ENCODE results near the gene RNF168. TPM values are rescaled to one million over a fixed set of nuclear protein-coding genes. Genes with fewer than 3 reads are reported as not detected.

The RNF168 gene
- total RNA-seq, 1 experiment from 2014 or later: 66.1 TPM

- TF ChIP-seq HMGXB4 (CRISPR knock-in tag; IDR thresholded peaks at IDR 0.05) (peak; percentile 86), NFATC4 (CRISPR knock-in tag; IDR thresholded peaks at IDR 0.05) (no peak), SP1 (CRISPR knock-in tag; conservative IDR thresholded peaks at IDR 0.05) (peak; percentile 82), ARID4B (CRISPR knock-in tag; IDR thresholded peaks at IDR 0.05; ENCODE audit: borderline replicate concordance) (peak; percentile 66; the same call in 1 of the 2 replicates), GRHL2 (CRISPR knock-in tag; IDR thresholded peaks at IDR 0.05; ENCODE audit: insufficient replicate concordance, severe bottlenecking) (no peak), FOXK1 (CRISPR knock-in tag; IDR thresholded peaks at IDR 0.05) (peak; percentile 96), CREB1 (CRISPR knock-in tag; IDR thresholded peaks at IDR 0.05) (0 out of 2 replicates have a peak, but pooled peaks have one; percentile 25), ZNF121 (CRISPR knock-in tag; IDR thresholded peaks at IDR 0.05) (no peak), USF1 (CRISPR knock-in tag; IDR thresholded peaks at IDR 0.05) (no peak; the same call in 1 of the 2 replicates), ZNF423 (CRISPR knock-in tag; IDR thresholded peaks at IDR 0.05) (no peak), CREM (CRISPR knock-in tag; IDR thresholded peaks at IDR 0.05) (no peak; the same call in 1 of the 2 replicates)
- TF ChIP-seq, protein P1, sequence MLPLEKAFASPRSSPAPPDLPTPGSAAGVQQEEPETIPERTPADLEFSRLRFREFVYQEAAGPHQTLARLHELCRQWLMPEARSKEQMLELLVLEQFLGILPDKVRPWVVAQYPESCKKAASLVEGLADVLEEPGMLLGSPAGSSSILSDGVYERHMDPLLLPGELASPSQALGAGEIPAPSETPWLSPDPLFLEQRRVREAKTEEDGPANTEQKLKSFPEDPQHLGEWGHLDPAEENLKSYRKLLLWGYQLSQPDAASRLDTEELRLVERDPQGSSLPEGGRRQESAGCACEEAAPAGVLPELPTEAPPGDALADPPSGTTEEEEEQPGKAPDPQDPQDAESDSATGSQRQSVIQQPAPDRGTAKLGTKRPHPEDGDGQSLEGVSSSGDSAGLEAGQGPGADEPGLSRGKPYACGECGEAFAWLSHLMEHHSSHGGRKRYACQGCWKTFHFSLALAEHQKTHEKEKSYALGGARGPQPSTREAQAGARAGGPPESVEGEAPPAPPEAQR (CRISPR knock-in tag; IDR thresholded peaks at IDR 0.05): no peak
Measured at GRCh38 chr3:196432137-196432879, 71.3 kb downstream of the RNF168 start, which contains the start of gene UBXN7 (continued).

DNA sequence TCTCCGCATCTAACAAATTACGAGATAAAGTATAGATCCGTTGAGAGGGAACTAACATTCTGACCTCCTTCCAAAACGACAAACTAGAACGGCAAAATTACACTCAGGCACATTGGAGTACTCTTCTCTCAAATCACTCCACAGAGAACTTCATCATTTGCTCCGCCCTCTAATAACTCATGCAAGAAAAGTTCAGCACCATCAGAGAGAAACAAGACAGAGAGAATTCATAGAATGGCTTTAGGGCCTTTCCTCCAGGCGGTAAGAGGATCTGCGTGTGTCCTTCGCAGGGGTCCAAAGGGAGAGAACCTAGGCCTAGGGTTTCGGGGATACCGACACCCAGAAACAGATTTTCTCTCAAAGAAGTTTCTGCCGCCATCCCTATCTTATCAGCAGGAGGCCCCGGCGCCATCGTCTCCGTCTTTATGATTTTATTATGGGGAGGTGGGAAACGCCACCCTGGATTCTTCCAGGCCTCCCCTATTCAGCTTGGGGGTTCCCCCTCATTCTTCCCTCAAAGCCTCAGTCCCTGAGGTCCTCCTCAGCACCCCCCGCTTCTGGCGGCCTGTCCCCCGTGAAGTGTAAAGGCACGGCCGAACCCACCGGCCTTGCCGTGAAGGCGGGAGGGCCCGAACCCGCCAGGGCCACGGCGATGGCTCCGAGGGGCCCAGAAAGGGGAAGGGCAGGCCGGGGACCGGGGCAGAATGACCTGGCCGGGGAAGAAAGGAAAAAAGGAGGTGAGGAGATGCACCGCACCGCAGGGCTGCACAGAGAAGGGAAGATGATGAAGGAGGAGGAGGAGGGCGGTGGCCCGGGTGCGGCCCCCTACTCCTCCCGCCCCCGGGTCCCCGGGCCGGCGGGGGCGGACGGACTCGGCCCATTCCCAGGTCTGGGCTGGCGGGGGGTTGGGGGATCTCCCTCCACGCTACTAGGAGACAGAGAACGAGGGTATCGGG, 72.1 kb downstream of the RNF168 start:
- Mint-ChIP-seq H3K4me3 (peak overlapping the region; percentile 85), H3K27ac (peak overlapping the region; percentile 88)
- POLR2A ChIA-PET: interaction anchor here (1.0 to 1.5 kb wide), 3 partner anchors 14 to 225 kb away, joined by 4 to 6 read pairs (median 4); partner anchors contain the start of gene DYNLT2B

More for the DNA sequence above, 72.1 kb downstream of the RNF168 start:
- Mint-ChIP-seq H3K4me1 (peaks cover 14% of the 10 kb centered on the region), H3K9me3 (no peaks in the 10 kb centered on the region), H3K36me3 (peaks cover 4% of the 10 kb centered on the region), H3K27me3 (ENCODE audit: low read depth) (no peaks in the 10 kb centered on the region)
- DNase-seq (ENCODE audit: low spot score) (peak; percentile 28), ATAC-seq (peak; percentile 13)
- CTCF ChIA-PET: interaction anchor here (1.1 to 1.4 kb wide), 2 partner anchors 14 to 91 kb away, joined by 3 read pairs; no protein-coding TSS in a partner anchor
- TF ChIP-seq TCF7 (CRISPR knock-in tag; IDR thresholded peaks at IDR 0.05; ENCODE audit: low read depth) (no peak), SP1 (CRISPR knock-in tag; conservative IDR thresholded peaks at IDR 0.05) (no peak), FOXK1 (CRISPR knock-in tag; IDR thresholded peaks at IDR 0.05) (0 out of 2 replicates have a peak, but pooled peaks have one; percentile 30), ARID4B (CRISPR knock-in tag; IDR thresholded peaks at IDR 0.05; ENCODE audit: borderline replicate concordance) (no peak), E2F5 (CRISPR knock-in tag; IDR thresholded peaks at IDR 0.05) (no peak), TP53 (CRISPR knock-in tag; IDR thresholded peaks at IDR 0.05) (no peak)
- TF ChIP-seq, protein P1 (CRISPR knock-in tag; IDR thresholded peaks at IDR 0.05): no peak
